HepG2 (cell line): Measurements from ENCODE around the gene TARBP2. TPM values are rescaled to one million over a fixed set of nuclear protein-coding genes. Genes with fewer than 3 reads are reported as not detected.

Experiments used
- MAZ ChIP-seq, 2 experiments: sonication (generic) in 1 of 2; formaldehyde crosslinking in 1 of 2; IDR thresholded peaks; 2 replicates each; pipeline versions ENCODE4 v1.5.0 to v1.6.1; 2012 to 2020; ENCODE audit warnings: low read depth in 2 of 2, mild to moderate bottlenecking in 2 of 2, borderline replicate concordance in 1 of 2, improper control_type of control experiment in 1 of 2, low read length in 1 of 2, missing genetic modification reagents in 1 of 2, moderate library complexity in 1 of 2
- SNRNP70 ChIP-seq: fragments of 200-400 bp; formaldehyde crosslinking; IDR thresholded peaks from 2 replicates; pipeline ENCODE4 v1.6.1; 2017; ENCODE audit warnings: mild to moderate bottlenecking, low read depth, low read length, moderate library complexity
- ZNF431 ChIP-seq: sonication (generic); formaldehyde crosslinking; IDR thresholded peaks from 2 replicates; pipeline ENCODE4 v1.9.0; 2022; ENCODE audit warnings: missing genetic modification reagents, low read depth, mild to moderate bottlenecking, borderline replicate concordance
- ZNF556 ChIP-seq: sonication (generic); formaldehyde crosslinking; IDR thresholded peaks from 2 replicates; pipeline ENCODE4 v1.4.0; 2020; ENCODE audit warnings: mild to moderate bottlenecking, missing genetic modification reagents, borderline replicate concordance
- polyA plus RNA-seq, 8 experiments: library from polyadenylated mRNA; depleted of rRNA in 3 of 8; stranded (reverse) in 7 of 8; unstranded in 1 of 8; fragments of >200 nt; fragmentation: Illumina TruSeq in 4 of 8; extraction: Trizol in 4 of 8; gene quantifications; 2 replicates each; pipeline versions ENCODE4 v1.2.1 to v1.2.3, GENCODE V29; 2011 to 2016; ENCODE audit warnings: low read depth in 4 of 8, missing spikeins in 1 of 8, mixed read lengths in 1 of 8; ENCODE audit not compliant: insufficient read depth in 1 of 8
- total RNA-seq, 5 experiments: library from RNA; depleted of rRNA; stranded (reverse); fragments of >200 nt; fragmentation: Illumina TruSeq; extraction: Trizol; gene quantifications; 2 replicates each; pipeline ENCODE4 v1.2.3, GENCODE V29; 2016; ENCODE audit warnings: low read depth in 1 of 5
- TF ChIP-seq, protein P1 (sequence below): sonication (generic); formaldehyde crosslinking; IDR thresholded peaks from 2 replicates; pipeline ENCODE4 v1.4.0; 2020; ENCODE audit warnings: missing genetic modification reagents, borderline replicate concordance
- TF ChIP-seq, protein P2 (sequence below): sonication (generic); formaldehyde crosslinking; conservative IDR thresholded peaks from 2 replicates; pipeline ENCODE4 v1.4.0; 2020; ENCODE audit warnings: missing genetic modification reagents
- TF ChIP-seq, protein P3 (sequence below): sonication (generic); formaldehyde crosslinking; IDR thresholded peaks from 2 replicates; pipeline ENCODE4 v1.8.0; 2022; ENCODE audit warnings: missing genetic modification reagents, mild to moderate bottlenecking, inconsistent platforms, borderline replicate concordance
- TF ChIP-seq, protein P4 (sequence below), 2 experiments: IDR thresholded peaks; 2 replicates each; pipeline ENCODE4 v1.6.1; 2011 to 2012; ENCODE audit warnings: low read length in 2 of 2, borderline replicate concordance in 1 of 2, low read depth in 1 of 2, mild to moderate bottlenecking in 1 of 2, moderate library complexity in 1 of 2
- TF ChIP-seq, protein P5 (sequence below): sonication (generic); formaldehyde crosslinking; IDR thresholded peaks from 2 replicates; pipeline ENCODE4 v1.4.0; 2020; ENCODE audit warnings: missing genetic modification reagents

The TARBP2 gene
- total and polyA plus RNA-seq, 2 of the 13 experiments (the other 11 are each of a cell fraction or from before 2014, with no cell fraction given), result 47.0 to 55.5 TPM

DNA sequence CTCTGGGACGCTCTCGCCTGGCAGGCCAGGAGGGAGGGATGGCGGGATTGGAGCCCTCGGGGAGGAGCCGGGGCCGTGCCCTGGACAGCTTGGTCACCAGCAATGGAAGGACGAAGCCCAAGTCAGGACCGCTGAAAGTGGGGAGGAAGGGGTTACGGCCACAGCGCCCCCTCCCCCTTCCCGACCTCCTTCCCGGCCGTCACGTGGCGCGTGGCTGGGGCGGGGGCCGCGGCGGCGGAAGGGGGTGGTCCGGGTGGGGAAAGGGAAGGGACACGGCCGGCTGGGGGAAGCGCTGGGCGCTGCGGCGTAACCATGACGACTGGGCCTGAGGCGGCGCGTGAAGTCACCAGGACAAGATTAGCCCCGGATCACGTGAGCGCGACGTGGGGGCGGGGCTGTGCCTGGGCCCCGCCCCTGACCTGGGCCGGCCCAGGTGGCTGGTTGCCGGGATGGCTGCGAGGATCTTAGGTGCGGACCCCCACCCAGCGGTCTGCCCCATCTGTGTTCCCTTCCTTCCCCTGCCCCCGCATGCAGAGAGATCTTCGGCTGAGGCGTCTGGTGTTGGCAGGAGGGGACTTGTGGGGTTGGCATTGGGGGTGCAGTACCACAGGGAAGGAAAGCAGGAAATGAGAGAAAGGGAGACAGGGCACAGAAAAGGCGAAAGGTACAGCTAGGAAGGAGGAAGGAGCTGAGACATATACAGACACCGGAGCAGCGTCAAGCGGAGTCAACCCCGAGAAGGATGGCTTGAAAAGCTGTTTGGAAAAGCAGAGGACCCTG lies 8.1 kb upstream of the TARBP2 start (continued):
- TF ChIP-seq, protein P1, sequence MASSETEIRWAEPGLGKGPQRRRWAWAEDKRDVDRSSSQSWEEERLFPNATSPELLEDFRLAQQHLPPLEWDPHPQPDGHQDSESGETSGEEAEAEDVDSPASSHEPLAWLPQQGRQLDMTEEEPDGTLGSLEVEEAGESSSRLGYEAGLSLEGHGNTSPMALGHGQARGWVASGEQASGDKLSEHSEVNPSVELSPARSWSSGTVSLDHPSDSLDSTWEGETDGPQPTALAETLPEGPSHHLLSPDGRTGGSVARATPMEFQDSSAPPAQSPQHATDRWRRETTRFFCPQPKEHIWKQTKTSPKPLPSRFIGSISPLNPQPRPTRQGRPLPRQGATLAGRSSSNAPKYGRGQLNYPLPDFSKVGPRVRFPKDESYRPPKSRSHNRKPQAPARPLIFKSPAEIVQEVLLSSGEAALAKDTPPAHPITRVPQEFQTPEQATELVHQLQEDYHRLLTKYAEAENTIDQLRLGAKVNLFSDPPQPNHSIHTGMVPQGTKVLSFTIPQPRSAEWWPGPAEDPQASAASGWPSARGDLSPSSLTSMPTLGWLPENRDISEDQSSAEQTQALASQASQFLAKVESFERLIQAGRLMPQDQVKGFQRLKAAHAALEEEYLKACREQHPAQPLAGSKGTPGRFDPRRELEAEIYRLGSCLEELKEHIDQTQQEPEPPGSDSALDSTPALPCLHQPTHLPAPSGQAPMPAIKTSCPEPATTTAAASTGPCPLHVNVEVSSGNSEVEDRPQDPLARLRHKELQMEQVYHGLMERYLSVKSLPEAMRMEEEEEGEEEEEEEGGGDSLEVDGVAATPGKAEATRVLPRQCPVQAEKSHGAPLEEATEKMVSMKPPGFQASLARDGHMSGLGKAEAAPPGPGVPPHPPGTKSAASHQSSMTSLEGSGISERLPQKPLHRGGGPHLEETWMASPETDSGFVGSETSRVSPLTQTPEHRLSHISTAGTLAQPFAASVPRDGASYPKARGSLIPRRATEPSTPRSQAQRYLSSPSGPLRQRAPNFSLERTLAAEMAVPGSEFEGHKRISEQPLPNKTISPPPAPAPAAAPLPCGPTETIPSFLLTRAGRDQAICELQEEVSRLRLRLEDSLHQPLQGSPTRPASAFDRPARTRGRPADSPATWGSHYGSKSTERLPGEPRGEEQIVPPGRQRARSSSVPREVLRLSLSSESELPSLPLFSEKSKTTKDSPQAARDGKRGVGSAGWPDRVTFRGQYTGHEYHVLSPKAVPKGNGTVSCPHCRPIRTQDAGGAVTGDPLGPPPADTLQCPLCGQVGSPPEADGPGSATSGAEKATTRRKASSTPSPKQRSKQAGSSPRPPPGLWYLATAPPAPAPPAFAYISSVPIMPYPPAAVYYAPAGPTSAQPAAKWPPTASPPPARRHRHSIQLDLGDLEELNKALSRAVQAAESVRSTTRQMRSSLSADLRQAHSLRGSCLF (CRISPR knock-in tag), result no peak
- TF ChIP-seq ZNF431 (CRISPR knock-in tag), result no peak
- TF ChIP-seq, protein P2, sequence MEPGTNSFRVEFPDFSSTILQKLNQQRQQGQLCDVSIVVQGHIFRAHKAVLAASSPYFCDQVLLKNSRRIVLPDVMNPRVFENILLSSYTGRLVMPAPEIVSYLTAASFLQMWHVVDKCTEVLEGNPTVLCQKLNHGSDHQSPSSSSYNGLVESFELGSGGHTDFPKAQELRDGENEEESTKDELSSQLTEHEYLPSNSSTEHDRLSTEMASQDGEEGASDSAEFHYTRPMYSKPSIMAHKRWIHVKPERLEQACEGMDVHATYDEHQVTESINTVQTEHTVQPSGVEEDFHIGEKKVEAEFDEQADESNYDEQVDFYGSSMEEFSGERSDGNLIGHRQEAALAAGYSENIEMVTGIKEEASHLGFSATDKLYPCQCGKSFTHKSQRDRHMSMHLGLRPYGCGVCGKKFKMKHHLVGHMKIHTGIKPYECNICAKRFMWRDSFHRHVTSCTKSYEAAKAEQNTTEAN (CRISPR knock-in tag), result 0 out of 2 replicates have a peak, but pooled peaks have one; percentile 5
- TF ChIP-seq, protein P3, sequence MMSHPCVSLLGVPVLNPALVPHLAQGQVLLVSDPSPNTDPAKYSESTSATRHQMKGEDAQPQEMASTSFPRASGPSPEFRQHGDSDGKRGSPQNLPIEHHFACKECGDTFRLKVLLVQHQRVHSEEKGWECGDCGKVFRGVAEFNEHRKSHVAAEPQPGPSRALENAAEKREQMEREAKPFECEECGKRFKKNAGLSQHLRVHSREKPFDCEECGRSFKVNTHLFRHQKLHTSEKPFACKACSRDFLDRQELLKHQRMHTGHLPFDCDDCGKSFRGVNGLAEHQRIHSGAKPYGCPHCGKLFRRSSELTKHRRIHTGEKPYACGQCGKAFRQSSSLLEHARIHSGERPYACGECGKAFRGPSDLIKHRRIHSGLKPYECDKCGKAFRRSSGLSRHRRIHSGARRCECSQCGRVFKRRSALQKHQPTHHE (CRISPR knock-in tag), result no peak
- TF ChIP-seq ZNF556 (CRISPR knock-in tag), result 0 out of 2 replicates have a peak, but pooled peaks have one; percentile 17
- TF ChIP-seq, protein P4, sequence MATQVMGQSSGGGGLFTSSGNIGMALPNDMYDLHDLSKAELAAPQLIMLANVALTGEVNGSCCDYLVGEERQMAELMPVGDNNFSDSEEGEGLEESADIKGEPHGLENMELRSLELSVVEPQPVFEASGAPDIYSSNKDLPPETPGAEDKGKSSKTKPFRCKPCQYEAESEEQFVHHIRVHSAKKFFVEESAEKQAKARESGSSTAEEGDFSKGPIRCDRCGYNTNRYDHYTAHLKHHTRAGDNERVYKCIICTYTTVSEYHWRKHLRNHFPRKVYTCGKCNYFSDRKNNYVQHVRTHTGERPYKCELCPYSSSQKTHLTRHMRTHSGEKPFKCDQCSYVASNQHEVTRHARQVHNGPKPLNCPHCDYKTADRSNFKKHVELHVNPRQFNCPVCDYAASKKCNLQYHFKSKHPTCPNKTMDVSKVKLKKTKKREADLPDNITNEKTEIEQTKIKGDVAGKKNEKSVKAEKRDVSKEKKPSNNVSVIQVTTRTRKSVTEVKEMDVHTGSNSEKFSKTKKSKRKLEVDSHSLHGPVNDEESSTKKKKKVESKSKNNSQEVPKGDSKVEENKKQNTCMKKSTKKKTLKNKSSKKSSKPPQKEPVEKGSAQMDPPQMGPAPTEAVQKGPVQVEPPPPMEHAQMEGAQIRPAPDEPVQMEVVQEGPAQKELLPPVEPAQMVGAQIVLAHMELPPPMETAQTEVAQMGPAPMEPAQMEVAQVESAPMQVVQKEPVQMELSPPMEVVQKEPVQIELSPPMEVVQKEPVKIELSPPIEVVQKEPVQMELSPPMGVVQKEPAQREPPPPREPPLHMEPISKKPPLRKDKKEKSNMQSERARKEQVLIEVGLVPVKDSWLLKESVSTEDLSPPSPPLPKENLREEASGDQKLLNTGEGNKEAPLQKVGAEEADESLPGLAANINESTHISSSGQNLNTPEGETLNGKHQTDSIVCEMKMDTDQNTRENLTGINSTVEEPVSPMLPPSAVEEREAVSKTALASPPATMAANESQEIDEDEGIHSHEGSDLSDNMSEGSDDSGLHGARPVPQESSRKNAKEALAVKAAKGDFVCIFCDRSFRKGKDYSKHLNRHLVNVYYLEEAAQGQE (IDR thresholded peaks at IDR 0.05; ENCODE audit: borderline replicate concordance in 1 of 2, low read depth in 1 of 2, low read length in 2 of 2), result no peak
- TF ChIP-seq, protein P5, sequence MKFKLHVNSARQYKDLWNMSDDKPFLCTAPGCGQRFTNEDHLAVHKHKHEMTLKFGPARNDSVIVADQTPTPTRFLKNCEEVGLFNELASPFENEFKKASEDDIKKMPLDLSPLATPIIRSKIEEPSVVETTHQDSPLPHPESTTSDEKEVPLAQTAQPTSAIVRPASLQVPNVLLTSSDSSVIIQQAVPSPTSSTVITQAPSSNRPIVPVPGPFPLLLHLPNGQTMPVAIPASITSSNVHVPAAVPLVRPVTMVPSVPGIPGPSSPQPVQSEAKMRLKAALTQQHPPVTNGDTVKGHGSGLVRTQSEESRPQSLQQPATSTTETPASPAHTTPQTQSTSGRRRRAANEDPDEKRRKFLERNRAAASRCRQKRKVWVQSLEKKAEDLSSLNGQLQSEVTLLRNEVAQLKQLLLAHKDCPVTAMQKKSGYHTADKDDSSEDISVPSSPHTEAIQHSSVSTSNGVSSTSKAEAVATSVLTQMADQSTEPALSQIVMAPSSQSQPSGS, result 0 out of 2 replicates have a peak, but pooled peaks have one; percentile 58
- no peak for TF ChIP-seq SNRNP70
- TF ChIP-seq MAZ (IDR thresholded peaks at IDR 0.05; ENCODE audit: borderline replicate concordance, low read depth, low read length), result no peak
- no peak; the same call in 1 of the 2 replicates for TF ChIP-seq MAZ (CRISPR knock-in tag; IDR thresholded peaks at IDR 0.05; ENCODE audit: low read depth)
